Dedifferentiated amniotic fluid mesenchymal stem cell (primary cell): ENCODE results near the gene PDZK1IP1.
"Not testable (repeated sequence)": the region's sequence is repeated elsewhere in the genome, so short reads cannot be mapped to it uniquely, and the experiment has no call there.

Experiments used
- DNase-seq: peaks from one replicate; pipeline ENCODE4 v3.0.0-alpha.2; 2016; ENCODE audit errors: extremely low spot score

The PDZK1IP1 gene

GRCh38 chr1:47181095-47181954 is 8.5 kb downstream of the PDZK1IP1 start:
- DNase-seq = no peak

- no peak for DNase-seq
These were observed 9.2 kb downstream of the PDZK1IP1 start for GRCh38 chr1:47180603-47181094.

GRCh38 chr1:47179988-47180563 is 9.8 kb downstream of the PDZK1IP1 start:
- no peak for DNase-seq

- DNase-seq = peak; percentile 95
These were observed 10.5 kb downstream of the PDZK1IP1 start for GRCh38 chr1:47179017-47179987.

GRCh38 chr1:47178654-47179016 is 11.2 kb downstream of the PDZK1IP1 start:
- DNase-seq = no peak

- no peak for DNase-seq
These were observed 11.8 kb downstream of the PDZK1IP1 start for GRCh38 chr1:47178020-47178419.

- DNase-seq = peak; percentile 57
These were observed 14.5 kb downstream of the PDZK1IP1 start for GRCh38 chr1:47175227-47175934.

GRCh38 chr1:47174656-47175020 is 15.2 kb downstream of the PDZK1IP1 start:
- DNase-seq = no peak

- DNase-seq = no peak
These were observed 17.1 kb downstream of the PDZK1IP1 start for GRCh38 chr1:47172782-47173181.

GRCh38 chr1:47164552-47164951 is 25.3 kb downstream of the PDZK1IP1 start:
- no peak for DNase-seq

GRCh38 chr1:47161298-47162040 is 28.4 kb downstream of the PDZK1IP1 start:
- no peak for DNase-seq

GRCh38 chr1:47160716-47161115 is 29.1 kb downstream of the PDZK1IP1 start:
- no peak for DNase-seq

GRCh38 chr1:47157957-47158356 is 31.9 kb downstream of the PDZK1IP1 start:
- DNase-seq = not testable (repeated sequence)

- not testable (repeated sequence) for DNase-seq
These were observed 33.4 kb downstream of the PDZK1IP1 start for GRCh38 chr1:47156457-47156856.

- DNase-seq = not testable (repeated sequence)
These were observed 40.7 kb downstream of the PDZK1IP1 start for GRCh38 chr1:47149162-47149561.

- no peak for DNase-seq
These were observed 42.6 kb downstream of the PDZK1IP1 start for GRCh38 chr1:47147047-47147785.

GRCh38 chr1:47146495-47146894 is 43.3 kb downstream of the PDZK1IP1 start:
- not testable (repeated sequence) for DNase-seq

GRCh38 chr1:47143654-47144053 is 46.2 kb downstream of the PDZK1IP1 start:
- not testable (repeated sequence) for DNase-seq

- DNase-seq = not testable (repeated sequence)
These were observed 49.5 kb downstream of the PDZK1IP1 start for GRCh38 chr1:47140358-47140757.
